Endothelial cell of umbilical vein (primary cell): ENCODE results near the gene SLC12A9. TPM values are rescaled to one million over a fixed set of nuclear protein-coding genes. Genes with fewer than 3 reads are reported as not detected.
A peak's percentile ranks its signal among the peaks of the same experiment; 100 is the strongest.

Source experiments
- BruUV-seq: library from RNA; stranded (reverse); fragments of 400-500 nt; replicated peaks from 2 replicates; lab custom pipeline; 2021; lab: Mats Ljungman, UMichigan
- CTCF ChIA-PET: fragments of 300-600, 350-600 bp; sonication (Branson Sonifier 250); formaldehyde crosslinking; loops from one replicate; lab custom pipeline; 2021; ENCODE audit warnings: antibody characterized with exemption, inconsistent platforms; lab: Charles Lee
- POLR2A ChIA-PET: fragments of 300-600, 350-600 bp; sonication (Branson Sonifier 250); formaldehyde crosslinking; loops from one replicate; lab custom pipeline; 2021; ENCODE audit warnings: antibody characterized with exemption, inconsistent platforms; lab: Charles Lee
- DNase-seq: peaks from one replicate; pipeline ENCODE4 v3.0.0-alpha.2; 2011; ENCODE audit warnings: low read depth, low spot score
- FAIRE-seq: peaks from 2 replicates; lab custom pipeline; 2011; peaks lifted over from hg19 to GRCh38; lab: Jason Lieb, UNC
- H2AFZ ChIP-seq: 2 replicates; pipeline ENCODE4 v1.6.0; 2012; ENCODE audit warnings: low read depth, low read length, control low read depth, inconsistent platforms
- H3K27ac ChIP-seq: 2 replicates; pipeline ENCODE4 v1.5.1; 2011; ENCODE audit warnings: low read depth, mild to moderate bottlenecking, control low read depth, low read length, moderate library complexity; ENCODE audit not compliant: insufficient read depth
- H3K27me3 ChIP-seq, 2 experiments: 2 replicates each; pipeline versions ENCODE4 v1.6.0 to v1.6.1; 2011; ENCODE audit warnings: low read length in 2 of 2, mixed read lengths in 1 of 2; ENCODE audit not compliant: control insufficient read depth in 2 of 2, insufficient read depth in 2 of 2
- H3K36me3 ChIP-seq, 2 experiments: 2 replicates in 1 of 2; 3 replicates in 1 of 2; pipeline ENCODE4 v1.5.1; 2011; ENCODE audit warnings: low read length in 2 of 2, mild to moderate bottlenecking in 1 of 2, moderate library complexity in 1 of 2; ENCODE audit not compliant: control insufficient read depth in 2 of 2, insufficient read depth in 2 of 2; ENCODE audit errors: extremely low read depth in 1 of 2
- H3K4me1 ChIP-seq: 3 replicates; pipeline ENCODE4 v1.5.1; 2011; ENCODE audit warnings: mild to moderate bottlenecking, low read length; ENCODE audit not compliant: control insufficient read depth, insufficient read depth; ENCODE audit errors: extremely low read depth
- H3K4me2 ChIP-seq: 2 replicates; pipeline ENCODE4 v1.6.1; 2011; ENCODE audit warnings: low read length, control low read depth, mixed read lengths; ENCODE audit not compliant: insufficient read depth
- H3K4me3 ChIP-seq, 3 experiments: fragments of 200-600 bp in 1 of 3; sonication (generic), shearing (Covaris generic) in 1 of 3; replicated peaks in 1 of 3; 2 replicates each; pipeline ENCODE4 v1.5.1; 2011 to 2016; ENCODE audit warnings: control low read depth in 3 of 3, low read length in 3 of 3, mild to moderate bottlenecking in 2 of 3, inconsistent platforms in 1 of 3, low read depth in 1 of 3, moderate library complexity in 1 of 3; ENCODE audit not compliant: insufficient read depth in 1 of 3
- H3K79me2 ChIP-seq: 2 replicates; pipeline ENCODE4 v1.6.0; 2012; ENCODE audit warnings: low read length, inconsistent platforms; ENCODE audit not compliant: control insufficient read depth, insufficient read depth
- H3K9ac ChIP-seq: replicated peaks from 2 replicates; pipeline ENCODE3; 2011; ENCODE audit warnings: low read length, control low read depth; ENCODE audit not compliant: insufficient read depth; ENCODE audit errors: extremely low read depth
- H3K9me1 ChIP-seq: replicated peaks from 3 replicates; pipeline ENCODE4 v1.6.0; 2011; ENCODE audit warnings: mild to moderate bottlenecking, low read length; ENCODE audit not compliant: control insufficient read depth, insufficient read depth; ENCODE audit errors: extremely low read depth
- H3K9me3 ChIP-seq: replicated peaks from 2 replicates; pipeline ENCODE4 v1.5.1; 2012; ENCODE audit warnings: low read length, inconsistent platforms; ENCODE audit not compliant: control insufficient read depth, insufficient read depth
- H4K20me1 ChIP-seq: replicated peaks from 2 replicates; pipeline ENCODE3; 2011; ENCODE audit warnings: mild to moderate bottlenecking, low read length; ENCODE audit not compliant: control insufficient read depth, insufficient read depth; ENCODE audit errors: extremely low read depth
- EZH2 ChIP-seq: IDR thresholded peaks from 2 replicates; pipeline ENCODE4 v1.6.1; 2012; ENCODE audit warnings: borderline replicate concordance, low read depth, mild to moderate bottlenecking, moderate library complexity, low read length, inconsistent platforms; ENCODE audit not compliant: severe bottlenecking
- FOS ChIP-seq: IDR thresholded peaks from 2 replicates; pipeline ENCODE4 v1.6.1; 2011; ENCODE audit warnings: mild to moderate bottlenecking, low read length, moderate library complexity, borderline replicate concordance; ENCODE audit not compliant: insufficient read depth
- GATA2 ChIP-seq: IDR thresholded peaks from 2 replicates; pipeline ENCODE4 v1.7.0; 2011; ENCODE audit warnings: low read depth, mild to moderate bottlenecking, moderate library complexity, mixed read lengths, low read length; ENCODE audit not compliant: insufficient read length, insufficient read depth
- JUN ChIP-seq: IDR thresholded peaks from 2 replicates; pipeline ENCODE4 v1.6.1; 2011; ENCODE audit warnings: borderline replicate concordance, low read depth; ENCODE audit not compliant: insufficient read length, insufficient read depth
- MAX ChIP-seq: IDR thresholded peaks from 2 replicates; pipeline ENCODE4 v1.6.1; 2011; ENCODE audit not compliant: insufficient read depth, insufficient read length
- MYC ChIP-seq: IDR thresholded peaks from one replicate; pipeline ENCODE4 v1.6.1; 2011; ENCODE audit warnings: mild to moderate bottlenecking, low read depth, low read length
- POLR2A ChIP-seq: IDR thresholded peaks from 2 replicates; pipeline ENCODE4 v1.6.1; 2012; ENCODE audit warnings: low read depth, mild to moderate bottlenecking, control low read depth, low read length
- POLR2AphosphoS5 ChIP-seq: IDR thresholded peaks from 2 replicates; pipeline ENCODE4 v1.6.1; 2012; ENCODE audit warnings: low read depth, mild to moderate bottlenecking, control low read depth, low read length, moderate library complexity; ENCODE audit not compliant: insufficient read depth
- dilution Hi-C: fragments of 300-500 bp; cut with MboI; formaldehyde crosslinking; loops from one replicate; pipeline ENCODE4 v1.15.0; 2019; ENCODE audit warnings: low sequenced_read_pairs; ENCODE audit not compliant: extremely low pct_ligation_motif_present
- intact Hi-C: fragments of 100-400 bp; cut with micrococcal nuclease; formaldehyde crosslinking; loops from one replicate; pipeline ENCODE4 v1.10.0; 2022
- polyA plus RNA-seq, 4 experiments: library from polyadenylated mRNA; depleted of rRNA in 3 of 4; stranded (reverse) in 3 of 4; unstranded in 1 of 4; fragments of >200 nt; gene quantifications; 2 replicates each; pipeline versions ENCODE4 v1.2.1 to v1.2.3, GENCODE V29; 2011 to 2012; ENCODE audit warnings: missing spikeins in 1 of 4
- total RNA-seq: library from RNA; stranded (reverse); gene quantifications from 2 replicates; pipeline ENCODE4 v1.2.3, GENCODE V29; 2021
- TF ChIP-seq, protein P1 (sequence below), 2 donors: IDR thresholded peaks; 1 replicate in 1 of 2; 2 replicates in 1 of 2; pipeline ENCODE4 v1.5.1; 2011; ENCODE audit warnings: low read length in 2 of 2, mild to moderate bottlenecking in 2 of 2, moderate library complexity in 2 of 2, control low read depth in 1 of 2, inconsistent platforms in 1 of 2, low read depth in 1 of 2; ENCODE audit not compliant: insufficient read depth in 1 of 2; ENCODE audit errors: extremely low read depth in 1 of 2

Gene SLC12A9
- total and polyA plus RNA-seq, 2 donors (not counting 3 experiments of a cell fraction or from before 2014, with no cell fraction given): 35.0 to 37.0 TPM

DNA sequence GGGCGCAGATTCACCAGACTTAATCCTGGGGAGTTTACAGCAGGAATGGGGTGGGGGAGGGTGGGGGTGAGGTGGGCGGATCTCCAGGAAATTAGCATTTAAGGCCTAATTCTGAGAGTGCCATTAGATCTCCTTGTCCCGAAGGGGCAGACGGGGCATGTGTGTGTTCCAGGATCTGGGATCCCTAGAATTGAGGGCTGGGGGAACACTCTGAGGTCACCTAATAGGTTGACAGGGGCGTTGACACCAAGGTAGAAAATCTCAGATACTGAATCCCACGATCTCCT is 15.8 kb upstream of the SLC12A9 start:
- Histone ChIP-seq H4K20me1 (no peaks in the 10 kb centered on the region), H3K36me3 (no peaks in the 10 kb centered on the region), H3K9me1 (no peaks in the 10 kb centered on the region), H3K9me3 (no peaks in the 10 kb centered on the region), H2AFZ (peak overlapping the region; percentile 66), H3K9ac (peak overlapping the region; percentile 55), H3K4me3 (no peak overlapping the region), H3K27ac (peak overlapping the region; percentile 82), H3K27me3 (no peaks in the 10 kb centered on the region), H3K79me2 (no peaks in the 10 kb centered on the region), H3K4me2 (peak overlapping the region; percentile 27), H3K4me1 (peaks cover 16% of the 10 kb centered on the region)
- FAIRE-seq (no peak), DNase-seq (no peak)
- BruUV-seq: no TSS peak
- dilution Hi-C loops: loop anchor here (25.0 kb wide), 1 partner anchor 124 kb away; the partner anchor contains the start of genes EPO and POP7
- CTCF ChIA-PET: interaction anchor here (0.9 to 2.9 kb wide), 7 partner anchors 9 to 131 kb away, joined by 4 to 37 read pairs (median 9); partner anchors contain the start of genes EPHB4, POP7, SLC12A9 and SRRT
- TF ChIP-seq MAX (no peak), MYC (no peak), JUN (no peak), EZH2 (no peak), FOS (no peak), GATA2 (no peak), POLR2A (no peak), POLR2AphosphoS5 (no peak)
- TF ChIP-seq, protein P1, sequence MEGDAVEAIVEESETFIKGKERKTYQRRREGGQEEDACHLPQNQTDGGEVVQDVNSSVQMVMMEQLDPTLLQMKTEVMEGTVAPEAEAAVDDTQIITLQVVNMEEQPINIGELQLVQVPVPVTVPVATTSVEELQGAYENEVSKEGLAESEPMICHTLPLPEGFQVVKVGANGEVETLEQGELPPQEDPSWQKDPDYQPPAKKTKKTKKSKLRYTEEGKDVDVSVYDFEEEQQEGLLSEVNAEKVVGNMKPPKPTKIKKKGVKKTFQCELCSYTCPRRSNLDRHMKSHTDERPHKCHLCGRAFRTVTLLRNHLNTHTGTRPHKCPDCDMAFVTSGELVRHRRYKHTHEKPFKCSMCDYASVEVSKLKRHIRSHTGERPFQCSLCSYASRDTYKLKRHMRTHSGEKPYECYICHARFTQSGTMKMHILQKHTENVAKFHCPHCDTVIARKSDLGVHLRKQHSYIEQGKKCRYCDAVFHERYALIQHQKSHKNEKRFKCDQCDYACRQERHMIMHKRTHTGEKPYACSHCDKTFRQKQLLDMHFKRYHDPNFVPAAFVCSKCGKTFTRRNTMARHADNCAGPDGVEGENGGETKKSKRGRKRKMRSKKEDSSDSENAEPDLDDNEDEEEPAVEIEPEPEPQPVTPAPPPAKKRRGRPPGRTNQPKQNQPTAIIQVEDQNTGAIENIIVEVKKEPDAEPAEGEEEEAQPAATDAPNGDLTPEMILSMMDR (IDR thresholded peaks at IDR 0.05; ENCODE audit: extremely low read depth in 1 of 2, insufficient read depth in 1 of 2, low read depth in 1 of 2, low read length in 2 of 2): no peak
- POLR2A ChIA-PET: interaction anchor here (0.6 to 1.6 kb wide), 5 partner anchors 8 to 25 kb away, joined by 3 to 10 read pairs (median 5); partner anchors contain the start of genes EPHB4 and SLC12A9
- intact Hi-C loops: loop anchor here (1.0 kb wide), 2 partner anchors 8 to 16 kb away; partner anchors contain the start of gene SLC12A9
